GM12878 (cell line): Measurements from ENCODE around the gene BMP8B. TPM values are rescaled to one million over a fixed set of nuclear protein-coding genes. Genes with fewer than 3 reads are reported as not detected.
A peak's percentile ranks its signal among the peaks of the same experiment; 100 is the strongest.

ENCODE experiments used
- ATAC-seq: fragments of 200-7000 bp; cut with Tn5 transposase; 3 replicates; pipeline ENCODE4 v1.9.1; 2020; ENCODE audit warnings: mild to moderate bottlenecking, moderate library complexity
- BruUV-seq: library from RNA; stranded (reverse); fragments of 400-500 nt; replicated peaks from 2 replicates; lab custom pipeline; 2021; lab: Mats Ljungman, UMichigan
- CTCF ChIA-PET: fragments of 300-600 bp; sonication (Branson Sonifier 250); formaldehyde crosslinking; extraction: SDS; loops from one replicate; lab custom pipeline; 2021; ENCODE audit warnings: inconsistent platforms; lab: Yijun Ruan, JAX
- POLR2A ChIA-PET: fragments of 350-600 bp; formaldehyde crosslinking; extraction: SDS; loops from one replicate; lab custom pipeline; 2021; ENCODE audit warnings: inconsistent platforms; lab: Charles Lee
- RAD21 ChIA-PET: fragments of 300-600 bp; sonication (Branson Sonifier 250); formaldehyde crosslinking; loops from one replicate; lab custom pipeline; 2023; ENCODE audit warnings: antibody characterized with exemption; ENCODE audit not compliant: unreplicated experiment; lab: Charles Lee
- SMC1A ChIA-PET: fragments of 300-600 bp; sonication (Branson Sonifier 250); formaldehyde crosslinking; loops from one replicate; lab custom pipeline; 2023; ENCODE audit not compliant: unreplicated experiment, uncharacterized antibody; lab: Charles Lee
- DNase-seq: peaks from one replicate; pipeline ENCODE4 v3.0.0-alpha.2; 2011; ENCODE audit warnings: low read depth, low spot score
- FAIRE-seq: peaks from 3 replicates; lab custom pipeline; 2011; peaks lifted over from hg19 to GRCh38; lab: Jason Lieb, UNC
- H2AFZ ChIP-seq: 2 replicates; pipeline ENCODE4 v1.6.0; 2011; ENCODE audit warnings: low read depth, low read length, control low read depth; ENCODE audit not compliant: control insufficient read depth
- H3K27ac ChIP-seq: 2 replicates; pipeline ENCODE4 v1.5.1; 2011; ENCODE audit warnings: control low read depth; ENCODE audit not compliant: control insufficient read depth, insufficient read depth
- H3K27me3 ChIP-seq, 2 experiments: replicated peaks in 1 of 2; 2 replicates each; pipeline versions ENCODE4 v1.6.0 to v1.6.1; 2011; ENCODE audit warnings: low read length in 1 of 2; ENCODE audit not compliant: control insufficient read depth in 2 of 2, insufficient read depth in 2 of 2
- H3K36me3 ChIP-seq, 2 experiments: 2 replicates each; pipeline ENCODE4 v1.5.1; 2011; ENCODE audit warnings: low read length in 1 of 2; ENCODE audit not compliant: control insufficient read depth in 2 of 2, insufficient read depth in 2 of 2
- H3K4me1 ChIP-seq: 2 replicates; pipeline ENCODE4 v1.6.1; 2011; ENCODE audit warnings: mild to moderate bottlenecking, low read length, moderate library complexity, mixed read lengths; ENCODE audit not compliant: control insufficient read depth, insufficient read depth
- H3K4me2 ChIP-seq: 2 replicates; pipeline ENCODE4 v1.6.0; 2011; ENCODE audit warnings: control low read depth; ENCODE audit not compliant: control insufficient read depth, insufficient read depth
- H3K4me3 ChIP-seq: fragments of 200-600 bp; sonication (generic); 2 replicates; pipeline ENCODE4 v1.5.1; 2016
- H3K79me2 ChIP-seq: 2 replicates; pipeline ENCODE4 v1.6.0; 2011; ENCODE audit warnings: low read length; ENCODE audit not compliant: control insufficient read depth, insufficient read depth
- H3K9ac ChIP-seq: 2 replicates; pipeline ENCODE4 v1.8.0; 2011; ENCODE audit warnings: low read length, control low read depth, mixed read lengths; ENCODE audit not compliant: control insufficient read depth, insufficient read depth
- H3K9me3 ChIP-seq: replicated peaks from 3 replicates; pipeline ENCODE4 v1.5.1; 2011; ENCODE audit warnings: mild to moderate bottlenecking, low read length; ENCODE audit not compliant: control insufficient read depth, insufficient read depth
- H4K20me1 ChIP-seq: 2 replicates; pipeline ENCODE4 v1.6.0; 2011; ENCODE audit not compliant: control insufficient read depth, insufficient read depth
- ATF7 ChIP-seq: fragments of 450-650 bp; IDR thresholded peaks from 2 replicates; pipeline ENCODE4 v1.6.1; 2016; ENCODE audit warnings: low read depth, mild to moderate bottlenecking
- BACH1 ChIP-seq: fragments of 450-650 bp; IDR thresholded peaks from 2 replicates; pipeline ENCODE4 v1.6.1; 2017; ENCODE audit warnings: mild to moderate bottlenecking, borderline replicate concordance
- CEBPB ChIP-seq, 2 experiments: fragments of 150-350 bp in 1 of 2; IDR thresholded peaks; 2 replicates each; pipeline ENCODE4 v1.6.1; 2012 to 2014; ENCODE audit warnings: low read depth in 2 of 2, low read length in 2 of 2, borderline replicate concordance in 1 of 2, inconsistent platforms in 1 of 2
- NFXL1 ChIP-seq: fragments of 450-650 bp; IDR thresholded peaks from 2 replicates; pipeline ENCODE4 v1.6.1; 2017; ENCODE audit warnings: antibody characterized with exemption, mild to moderate bottlenecking, borderline replicate concordance
- NFYA ChIP-seq: IDR thresholded peaks from 2 replicates; pipeline ENCODE4 v1.6.1; 2011; ENCODE audit warnings: low read depth, mild to moderate bottlenecking, low read length, improper control_type of control experiment, borderline replicate concordance
- RFX5 ChIP-seq: IDR thresholded peaks from 2 replicates; pipeline ENCODE4 v1.6.1; 2011; ENCODE audit warnings: low read depth, low read length, improper control_type of control experiment
- STAT1 ChIP-seq: fragments of 450-650 bp; conservative IDR thresholded peaks from 2 replicates; pipeline ENCODE4 v1.6.1; 2014; ENCODE audit warnings: antibody characterized with exemption, mild to moderate bottlenecking
- TCF12 ChIP-seq: IDR thresholded peaks from 2 replicates; pipeline ENCODE4 v1.6.1; 2011; ENCODE audit warnings: low read depth, mild to moderate bottlenecking, low read length
- WGBS: methylation state at CpG from one replicate; pipeline ENCODE4 v1.1.6; 2016; ENCODE audit warnings: low lambda C conversion rate; ENCODE audit not compliant: insufficient replicate concordance, insufficient coverage; ENCODE audit errors: missing lambda C conversion rate; 5-methylcytosine and 5-hydroxymethylcytosine counted together
- in situ Hi-C: fragments of 300-500 bp; cut with MboI; formaldehyde crosslinking; loops from 9 replicates; pipeline ENCODE4 v1.14.3; 2018; ENCODE audit warnings: mixed read lengths
- intact Hi-C: fragments of 100-400 bp; cut with micrococcal nuclease; formaldehyde crosslinking; loops from one replicate; pipeline ENCODE4 v1.14.2; 2022; ENCODE audit not compliant: unreplicated experiment
- polyA plus RNA-seq, 11 experiments: library from polyadenylated mRNA; depleted of rRNA in 4 of 11; unstranded in 6 of 11; stranded (reverse) in 5 of 11; fragments of >200 nt; fragmentation: Nextera tagmentation in 4 of 11; fragmentation: Illumina TruSeq in 1 of 11; extraction: Ambion mirVana in 4 of 11; extraction: Trizol in 1 of 11; gene quantifications; 1 replicate in 1 of 11; 2 replicates in 10 of 11; pipeline versions ENCODE4 v1.2.1 to v1.2.3, GENCODE V29; 2011 to 2016; ENCODE audit warnings: inconsistent platforms in 2 of 11, missing spikeins in 2 of 11, low read depth in 1 of 11
- total RNA-seq, 4 experiments: library from RNA; depleted of rRNA in 3 of 4; stranded (reverse); fragments of >200 nt in 3 of 4; fragmentation: Illumina TruSeq in 1 of 4; extraction: Trizol in 1 of 4; gene quantifications; 2 replicates each; pipeline versions ENCODE4 v1.2.1 to v1.2.3, GENCODE V29; 2013 to 2021
- TF ChIP-seq, protein P1 (sequence below): fragments of 450-650 bp; IDR thresholded peaks from 2 replicates; pipeline ENCODE4 v1.6.1; 2017; ENCODE audit warnings: mild to moderate bottlenecking, moderate library complexity
- TF ChIP-seq, protein P2 (sequence below): IDR thresholded peaks from 2 replicates; pipeline ENCODE4 v1.6.1; 2012; ENCODE audit warnings: low read depth, low read length, improper control_type of control experiment

BMP8B gene
- total and polyA plus RNA-seq, 10 of the 15 experiments (the other 5 are each of a cell fraction or from before 2014, with no cell fraction given), result 0.09 to 1.2 (median 0.52) TPM

DNA sequence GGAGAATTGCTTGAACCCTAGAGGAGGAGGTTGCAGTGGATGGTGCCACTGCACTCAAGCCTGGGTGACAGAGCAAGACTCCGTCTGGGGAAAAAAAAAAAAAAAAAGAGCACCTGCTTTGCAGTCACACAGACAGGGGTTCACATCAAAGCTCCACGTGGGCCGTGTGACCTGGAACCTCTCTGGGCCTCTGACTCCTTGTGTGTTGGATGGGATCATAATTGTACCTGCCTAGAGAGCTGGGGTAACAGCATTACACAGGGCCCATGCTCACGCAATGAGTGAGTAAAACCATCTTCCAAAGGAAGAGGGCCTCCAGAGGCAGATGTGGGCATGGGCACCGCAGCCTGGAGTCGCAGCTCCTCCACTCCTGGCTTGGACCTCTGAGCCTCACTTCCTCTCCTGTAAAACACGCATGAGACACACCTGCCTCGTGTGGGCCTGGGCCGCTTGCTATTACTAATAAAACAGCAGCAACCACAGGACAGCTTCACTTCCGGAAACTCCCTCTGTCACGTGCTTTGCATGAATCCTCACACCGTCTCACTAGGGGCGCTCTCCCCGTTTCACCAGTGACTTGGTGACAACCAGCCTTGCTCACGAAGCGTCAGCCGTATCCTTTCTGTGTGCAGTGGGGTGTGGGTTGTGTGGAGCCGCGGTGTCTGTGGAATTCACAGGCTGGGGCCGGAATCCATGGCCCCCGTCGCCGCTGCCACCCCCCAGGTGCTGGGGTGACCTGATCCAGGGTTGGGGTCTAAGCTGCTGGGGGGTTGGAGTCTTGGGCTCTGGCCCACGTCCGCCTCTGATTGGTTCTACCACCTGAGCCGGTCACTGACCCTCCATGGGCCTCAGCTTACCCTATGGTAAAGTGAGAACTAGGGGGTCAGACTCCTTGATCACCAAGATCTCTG is 10.4 kb upstream of the BMP8B start (continued):
- TF ChIP-seq, protein P1, sequence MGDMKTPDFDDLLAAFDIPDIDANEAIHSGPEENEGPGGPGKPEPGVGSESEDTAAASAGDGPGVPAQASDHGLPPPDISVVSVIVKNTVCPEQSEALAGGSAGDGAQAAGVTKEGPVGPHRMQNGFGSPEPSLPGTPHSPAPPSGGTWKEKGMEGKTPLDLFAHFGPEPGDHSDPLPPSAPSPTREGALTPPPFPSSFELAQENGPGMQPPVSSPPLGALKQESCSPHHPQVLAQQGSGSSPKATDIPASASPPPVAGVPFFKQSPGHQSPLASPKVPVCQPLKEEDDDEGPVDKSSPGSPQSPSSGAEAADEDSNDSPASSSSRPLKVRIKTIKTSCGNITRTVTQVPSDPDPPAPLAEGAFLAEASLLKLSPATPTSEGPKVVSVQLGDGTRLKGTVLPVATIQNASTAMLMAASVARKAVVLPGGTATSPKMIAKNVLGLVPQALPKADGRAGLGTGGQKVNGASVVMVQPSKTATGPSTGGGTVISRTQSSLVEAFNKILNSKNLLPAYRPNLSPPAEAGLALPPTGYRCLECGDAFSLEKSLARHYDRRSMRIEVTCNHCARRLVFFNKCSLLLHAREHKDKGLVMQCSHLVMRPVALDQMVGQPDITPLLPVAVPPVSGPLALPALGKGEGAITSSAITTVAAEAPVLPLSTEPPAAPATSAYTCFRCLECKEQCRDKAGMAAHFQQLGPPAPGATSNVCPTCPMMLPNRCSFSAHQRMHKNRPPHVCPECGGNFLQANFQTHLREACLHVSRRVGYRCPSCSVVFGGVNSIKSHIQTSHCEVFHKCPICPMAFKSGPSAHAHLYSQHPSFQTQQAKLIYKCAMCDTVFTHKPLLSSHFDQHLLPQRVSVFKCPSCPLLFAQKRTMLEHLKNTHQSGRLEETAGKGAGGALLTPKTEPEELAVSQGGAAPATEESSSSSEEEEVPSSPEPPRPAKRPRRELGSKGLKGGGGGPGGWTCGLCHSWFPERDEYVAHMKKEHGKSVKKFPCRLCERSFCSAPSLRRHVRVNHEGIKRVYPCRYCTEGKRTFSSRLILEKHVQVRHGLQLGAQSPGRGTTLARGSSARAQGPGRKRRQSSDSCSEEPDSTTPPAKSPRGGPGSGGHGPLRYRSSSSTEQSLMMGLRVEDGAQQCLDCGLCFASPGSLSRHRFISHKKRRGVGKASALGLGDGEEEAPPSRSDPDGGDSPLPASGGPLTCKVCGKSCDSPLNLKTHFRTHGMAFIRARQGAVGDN, result peak; percentile 97
- peak; percentile 61; the same call in 1 of the 2 replicates for TF ChIP-seq TCF12
- TF ChIP-seq ATF7, result peak; percentile 71
- TF ChIP-seq, protein P2, sequence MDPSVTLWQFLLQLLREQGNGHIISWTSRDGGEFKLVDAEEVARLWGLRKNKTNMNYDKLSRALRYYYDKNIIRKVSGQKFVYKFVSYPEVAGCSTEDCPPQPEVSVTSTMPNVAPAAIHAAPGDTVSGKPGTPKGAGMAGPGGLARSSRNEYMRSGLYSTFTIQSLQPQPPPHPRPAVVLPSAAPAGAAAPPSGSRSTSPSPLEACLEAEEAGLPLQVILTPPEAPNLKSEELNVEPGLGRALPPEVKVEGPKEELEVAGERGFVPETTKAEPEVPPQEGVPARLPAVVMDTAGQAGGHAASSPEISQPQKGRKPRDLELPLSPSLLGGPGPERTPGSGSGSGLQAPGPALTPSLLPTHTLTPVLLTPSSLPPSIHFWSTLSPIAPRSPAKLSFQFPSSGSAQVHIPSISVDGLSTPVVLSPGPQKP, result peak; percentile 54; the same call in 1 of the 2 replicates
- TF ChIP-seq BACH1, result 0 out of 2 replicates have a peak, but pooled peaks have one; percentile 16

DNA sequence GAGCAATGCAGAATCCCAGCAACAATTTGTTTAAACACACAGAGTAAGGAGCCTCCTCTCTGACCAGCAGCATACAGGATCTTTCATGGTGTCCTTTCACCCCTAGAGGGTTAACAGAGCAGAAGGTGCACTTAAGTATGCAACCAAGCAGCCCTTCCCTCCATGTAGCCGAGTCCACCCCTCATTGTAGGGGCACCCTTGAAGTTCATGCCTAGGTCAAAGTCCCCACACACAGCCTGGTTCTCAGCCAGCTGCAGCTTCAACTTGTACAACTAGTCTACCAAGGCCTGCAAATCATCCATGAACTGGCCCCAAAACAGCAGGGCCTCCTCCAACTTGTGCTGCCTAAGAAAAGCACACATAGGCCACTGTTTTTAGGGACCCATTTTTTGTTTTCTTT is 7.0 kb upstream of the BMP8B start:
- 81% methylated on average over 1 of the region's 1 CpG for WGBS
- CTCF ChIA-PET, result no interaction called here

More for the DNA sequence above, 7.0 kb upstream of the BMP8B start:
- Histone ChIP-seq H3K4me3 (no peak overlapping the region), H3K9ac (no peak overlapping the region)
- ATAC-seq, result no peak
- no TSS peak for BruUV-seq
- DNase-seq, result no peak
- no peak for TF ChIP-seq RFX5
- TF ChIP-seq CEBPB (IDR thresholded peaks at IDR 0.05; ENCODE audit: borderline replicate concordance in 1 of 2, low read depth in 2 of 2, low read length in 2 of 2), result no peak
- no peak for TF ChIP-seq NFXL1
- no peak for TF ChIP-seq STAT1
- no peak for TF ChIP-seq NFYA
- TF ChIP-seq, all 136 proteins: peak for 0
- RAD21 ChIA-PET, result interaction anchor here (1.5 kb wide), 1 partner anchor 189 kb away, joined by 3 read pairs; no protein-coding TSS in a partner anchor
- intact Hi-C loops (loop anchor here (5.0 kb wide), 1 partner anchor 188 kb away; no protein-coding TSS in a partner anchor), in situ Hi-C loops (no loop called here)
- SMC1A ChIA-PET, result no interaction called here
- Histone ChIP-seq H3K9me3 (no peaks in the 10 kb centered on the region), H4K20me1 (no peaks in the 10 kb centered on the region), H3K27me3 (no peaks in the 10 kb centered on the region), H3K4me1 (peaks cover 6% of the 10 kb centered on the region), H3K79me2 (no peaks in the 10 kb centered on the region), H2AFZ (no peak overlapping the region), H3K4me2 (no peak overlapping the region), H3K36me3 (no peaks in the 10 kb centered on the region), H3K27ac (no peak overlapping the region)
- FAIRE-seq, result no peak
- POLR2A ChIA-PET, result no interaction called here
